H9 (cell line): ENCODE results near the gene SLC35B4. TPM values are rescaled to one million over a fixed set of nuclear protein-coding genes. Genes with fewer than 3 reads are reported as not detected.

Source experiments
- DNase-seq: peaks from one replicate; pipeline ENCODE4 v3.0.0-alpha.2; 2017
- H2AFZ ChIP-seq: one replicate; pipeline ENCODE4 v1.6.1; 2013; ENCODE audit warnings: mild to moderate bottlenecking, low read length, control low read depth, moderate library complexity
- H2AK5ac ChIP-seq: 2 replicates; pipeline ENCODE4 v1.6.1; 2013; ENCODE audit warnings: low read length, control low read depth, mixed read lengths; ENCODE audit not compliant: insufficient read length
- H2BK120ac ChIP-seq: one replicate; pipeline ENCODE4 v1.6.1; 2013; ENCODE audit warnings: low read depth, mild to moderate bottlenecking, low read length, control low read depth, inconsistent platforms; ENCODE audit not compliant: poor library complexity, severe bottlenecking
- H2BK12ac ChIP-seq: 2 replicates; pipeline ENCODE4 v1.6.1; 2013; ENCODE audit warnings: low read length, control low read depth, mixed read lengths, low read depth; ENCODE audit not compliant: insufficient read length
- H2BK15ac ChIP-seq: 2 replicates; pipeline ENCODE4 v1.6.1; 2013; ENCODE audit warnings: low read depth, low read length, control low read depth
- H2BK20ac ChIP-seq: one replicate; pipeline ENCODE4 v1.6.1; 2013; ENCODE audit warnings: low read depth, mild to moderate bottlenecking, low read length, control low read depth, inconsistent platforms; ENCODE audit not compliant: poor library complexity, severe bottlenecking
- H2BK5ac ChIP-seq: 2 replicates; pipeline ENCODE4 v1.6.1; 2013; ENCODE audit warnings: low read length, control low read depth, mixed read lengths; ENCODE audit not compliant: insufficient read length
- H3K14ac ChIP-seq: 2 replicates; pipeline ENCODE4 v1.6.1; 2013; ENCODE audit warnings: low read length, control low read depth; ENCODE audit not compliant: insufficient read depth
- H3K18ac ChIP-seq: 2 replicates; pipeline ENCODE4 v1.6.1; 2013; ENCODE audit warnings: low read depth, mild to moderate bottlenecking, mixed read lengths, low read length, control low read depth; ENCODE audit not compliant: insufficient read length
- H3K23ac ChIP-seq: 2 replicates; pipeline ENCODE4 v1.6.1; 2013; ENCODE audit warnings: low read length, control low read depth, mixed read lengths, low read depth; ENCODE audit not compliant: insufficient read length
- H3K23me2 ChIP-seq: 2 replicates; pipeline ENCODE4 v1.6.1; 2013; ENCODE audit warnings: low read depth, mild to moderate bottlenecking, mixed read lengths, low read length, control low read depth; ENCODE audit not compliant: insufficient read length, poor library complexity, severe bottlenecking
- H3K27ac ChIP-seq: 2 replicates; pipeline ENCODE4 v1.5.1; 2013; ENCODE audit warnings: low read length, control low read depth, mixed read lengths, low read depth; ENCODE audit not compliant: insufficient read length
- H3K27me3 ChIP-seq: 2 replicates; pipeline ENCODE4 v1.6.1; 2013; ENCODE audit warnings: low read length, control low read depth, inconsistent platforms; ENCODE audit not compliant: insufficient read depth
- H3K4ac ChIP-seq: 2 replicates; pipeline ENCODE4 v1.6.1; 2013; ENCODE audit warnings: low read depth, mild to moderate bottlenecking, control low read depth, inconsistent platforms, low read length, moderate library complexity
- H3K4me1 ChIP-seq: 2 replicates; pipeline ENCODE4 v1.6.1; 2013; ENCODE audit warnings: low read length, control low read depth, inconsistent platforms; ENCODE audit not compliant: insufficient read depth
- H3K4me2 ChIP-seq: 2 replicates; pipeline ENCODE4 v1.6.1; 2013; ENCODE audit warnings: low read length, control low read depth, mixed read lengths; ENCODE audit not compliant: insufficient read length, insufficient read depth
- H3K56ac ChIP-seq: 2 replicates; pipeline ENCODE4 v1.6.1; 2013; ENCODE audit warnings: low read depth, mild to moderate bottlenecking, mixed read lengths, low read length, control low read depth; ENCODE audit not compliant: insufficient read length
- H3K79me1 ChIP-seq: 2 replicates; pipeline ENCODE4 v1.6.1; 2013; ENCODE audit warnings: low read depth, mild to moderate bottlenecking, moderate library complexity, low read length, control low read depth, inconsistent platforms; ENCODE audit not compliant: insufficient read depth, poor library complexity, severe bottlenecking
- H3K79me2 ChIP-seq: 2 replicates; pipeline ENCODE4 v1.6.1; 2013; ENCODE audit warnings: low read length, control low read depth, inconsistent platforms; ENCODE audit not compliant: insufficient read depth
- H3K9ac ChIP-seq: 2 replicates; pipeline ENCODE4 v1.6.1; 2013; ENCODE audit warnings: low read length, control low read depth, mixed read lengths; ENCODE audit not compliant: insufficient read length; ENCODE audit errors: extremely low read depth
- H3K9me3 ChIP-seq: one replicate; pipeline ENCODE4 v1.6.1; 2013; ENCODE audit warnings: low read depth, low read length, inconsistent platforms; ENCODE audit not compliant: control insufficient read depth
- H3T11ph ChIP-seq: one replicate; pipeline ENCODE4 v1.6.1; 2013; ENCODE audit warnings: mild to moderate bottlenecking, low read length, control low read depth, inconsistent platforms
- H4K20me1 ChIP-seq: one replicate; pipeline ENCODE4 v1.6.1; 2013; ENCODE audit not compliant: control insufficient read depth, insufficient read length, insufficient read depth
- H4K5ac ChIP-seq: 2 replicates; pipeline ENCODE4 v1.6.1; 2013; ENCODE audit warnings: low read depth, mild to moderate bottlenecking, mixed read lengths, low read length, control low read depth; ENCODE audit not compliant: insufficient read length
- H4K8ac ChIP-seq: replicated peaks from 2 replicates; pipeline ENCODE4 v1.6.1; 2013; ENCODE audit warnings: low read length, control low read depth, mixed read lengths, low read depth; ENCODE audit not compliant: insufficient read length
- H4K91ac ChIP-seq: 2 replicates; pipeline ENCODE4 v1.6.1; 2013; ENCODE audit warnings: low read depth, mild to moderate bottlenecking, moderate library complexity, mixed read lengths, low read length, control low read depth; ENCODE audit not compliant: insufficient read length
- H3K27ac Mint-ChIP-seq, 3 experiments: 2 replicates in 2 of 3; 3 replicates in 1 of 3; pipeline ENCODE4 v1.8.0; 2020 to 2021; ENCODE audit warnings: mixed read lengths in 3 of 3, mild to moderate bottlenecking in 1 of 3, moderate library complexity in 1 of 3
- H3K27me3 Mint-ChIP-seq: 2 replicates; pipeline ENCODE4 v1.8.0; 2021; ENCODE audit warnings: low read depth, mild to moderate bottlenecking, moderate library complexity, mixed read lengths
- H3K36me3 Mint-ChIP-seq, 3 experiments: 2 replicates in 2 of 3; 3 replicates in 1 of 3; pipeline ENCODE4 v1.8.0; 2020 to 2021; ENCODE audit warnings: low read depth in 3 of 3, mixed read lengths in 3 of 3; ENCODE audit not compliant: insufficient read depth in 1 of 3
- H3K4me1 Mint-ChIP-seq, 2 experiments: 2 replicates each; pipeline ENCODE4 v1.8.0; 2020; ENCODE audit warnings: mixed read lengths in 2 of 2
- H3K4me3 Mint-ChIP-seq, 2 experiments: 2 replicates in 1 of 2; 3 replicates in 1 of 2; pipeline ENCODE4 v1.8.0; 2020 to 2021; ENCODE audit warnings: mild to moderate bottlenecking in 2 of 2, mixed read lengths in 2 of 2, moderate library complexity in 1 of 2
- H3K9me3 Mint-ChIP-seq, 2 experiments: 2 replicates in 1 of 2; 3 replicates in 1 of 2; pipeline ENCODE4 v1.8.0; 2020; ENCODE audit warnings: mild to moderate bottlenecking in 2 of 2, mixed read lengths in 2 of 2, moderate library complexity in 1 of 2
- WGBS: extraction: QIAGEN DNeasy Blood & Tissue Kit; methylation state at CpG from one replicate; pipeline ENCODE4 v1.1.7; 2013; ENCODE audit warnings: missing lambda C conversion rate, low lambda C conversion rate, mixed read lengths; ENCODE audit not compliant: insufficient read length; ENCODE audit errors: extremely low coverage; 5-methylcytosine and 5-hydroxymethylcytosine counted together
- total RNA-seq: library from RNA; stranded (reverse); gene quantifications from 2 replicates; pipeline ENCODE4 v1.2.1, GENCODE V29; 2021
- TF ChIP-seq, protein P1 (sequence below): fragments of 200-600 bp; sonication (generic); conservative IDR thresholded peaks from 3 replicates; pipeline ENCODE4 v1.8.0; 2021; ENCODE audit warnings: antibody characterized with exemption, mild to moderate bottlenecking

The SLC35B4 gene
- total RNA-seq, 1 experiment from 2014 or later = 33.4 TPM

DNA sequence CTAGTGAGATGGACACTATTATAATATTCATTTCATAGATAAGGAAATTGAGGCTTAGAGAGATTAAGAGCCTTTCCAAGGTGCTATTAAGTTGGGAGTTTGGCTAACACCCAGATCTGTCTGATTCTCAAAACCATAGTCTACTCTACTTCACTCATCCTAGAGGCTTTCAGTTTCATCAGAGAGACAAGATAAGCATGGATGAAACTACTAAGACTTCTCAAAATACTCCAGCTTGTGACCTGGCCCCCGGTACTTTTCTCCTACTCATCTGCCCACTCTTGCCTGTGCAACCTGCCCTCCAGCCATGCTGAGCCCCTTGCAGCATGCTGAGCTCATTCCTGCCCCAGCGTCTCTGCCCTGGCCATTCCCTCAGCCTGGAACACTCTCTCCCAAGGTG, 12.2 kb upstream of the SLC35B4 start:
- H3K27me3 Mint-ChIP-seq = peaks cover 4% of the 10 kb centered on the region

More for the DNA sequence above, 12.2 kb upstream of the SLC35B4 start:
- Histone ChIP-seq H2BK5ac (no peak overlapping the region), H3K14ac (no peak overlapping the region), H4K20me1 (no peaks in the 10 kb centered on the region), H3K9ac (no peak overlapping the region), H2BK12ac (no peak overlapping the region), H3K4ac (no peak overlapping the region), H2BK15ac (no peak overlapping the region), H3K79me2 (no peaks in the 10 kb centered on the region; the same call in 1 of the 2 replicates), H3K23me2 (no peaks in the 10 kb centered on the region), H3T11ph (no peak overlapping the region), H3K4me1 (no peaks in the 10 kb centered on the region), H3K27me3 (no peaks in the 10 kb centered on the region), H2AFZ (no peak overlapping the region), H4K8ac (no peak overlapping the region), H4K91ac (no peak overlapping the region), H2AK5ac (no peak overlapping the region), H3K27ac (no peak overlapping the region), H2BK120ac (no peak overlapping the region), H3K23ac (no peak overlapping the region), H3K9me3 (no peaks in the 10 kb centered on the region), H3K18ac (no peak overlapping the region), H3K56ac (no peak overlapping the region), H2BK20ac (no peak overlapping the region), H3K79me1 (no peaks in the 10 kb centered on the region), H4K5ac (no peak overlapping the region), H3K4me2 (no peak overlapping the region)
- H3K36me3 Mint-ChIP-seq = no peaks in the 10 kb centered on the region
- no peaks in the 10 kb centered on the region for H3K4me1 Mint-ChIP-seq
- 0 out of 7 replicates have a peak overlapping the region, but pooled peaks of 1 of the 3 experiments have one; percentile 7 for H3K27ac Mint-ChIP-seq
- no peak overlapping the region for H3K4me3 Mint-ChIP-seq
- no peaks in the 10 kb centered on the region for H3K9me3 Mint-ChIP-seq
- DNase-seq = no peak
- TF ChIP-seq, protein P1, sequence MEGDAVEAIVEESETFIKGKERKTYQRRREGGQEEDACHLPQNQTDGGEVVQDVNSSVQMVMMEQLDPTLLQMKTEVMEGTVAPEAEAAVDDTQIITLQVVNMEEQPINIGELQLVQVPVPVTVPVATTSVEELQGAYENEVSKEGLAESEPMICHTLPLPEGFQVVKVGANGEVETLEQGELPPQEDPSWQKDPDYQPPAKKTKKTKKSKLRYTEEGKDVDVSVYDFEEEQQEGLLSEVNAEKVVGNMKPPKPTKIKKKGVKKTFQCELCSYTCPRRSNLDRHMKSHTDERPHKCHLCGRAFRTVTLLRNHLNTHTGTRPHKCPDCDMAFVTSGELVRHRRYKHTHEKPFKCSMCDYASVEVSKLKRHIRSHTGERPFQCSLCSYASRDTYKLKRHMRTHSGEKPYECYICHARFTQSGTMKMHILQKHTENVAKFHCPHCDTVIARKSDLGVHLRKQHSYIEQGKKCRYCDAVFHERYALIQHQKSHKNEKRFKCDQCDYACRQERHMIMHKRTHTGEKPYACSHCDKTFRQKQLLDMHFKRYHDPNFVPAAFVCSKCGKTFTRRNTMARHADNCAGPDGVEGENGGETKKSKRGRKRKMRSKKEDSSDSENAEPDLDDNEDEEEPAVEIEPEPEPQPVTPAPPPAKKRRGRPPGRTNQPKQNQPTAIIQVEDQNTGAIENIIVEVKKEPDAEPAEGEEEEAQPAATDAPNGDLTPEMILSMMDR = no peak
- no CpG with 5 or more reads among the region's 2 CpGs for WGBS
